GM12865 (cell line): Measurements from ENCODE around the gene ZDBF2.
"Not testable (repeated sequence)": the region's sequence is repeated elsewhere in the genome, so short reads cannot be mapped to it uniquely, and the experiment has no call there.

Experiments
- DNase-seq: peaks from one replicate; pipeline ENCODE4 v3.0.0; 2010; ENCODE audit warnings: low read depth
- H3K4me3 ChIP-seq: 2 replicates; pipeline ENCODE4 v1.5.1; 2011; ENCODE audit warnings: mild to moderate bottlenecking, low read depth, low read length, control low read depth
- CTCF ChIP-seq: IDR thresholded peaks from 2 replicates; pipeline ENCODE4 v1.5.1; 2011; ENCODE audit warnings: low read length, control low read depth, low read depth, inconsistent platforms; ENCODE audit not compliant: insufficient read depth; ENCODE audit errors: missing control alignments

ZDBF2 gene

GRCh38 chr2:206253125-206253776 is 21.2 kb upstream of the ZDBF2 start:
- TF ChIP-seq CTCF, result no peak
- no peak overlapping the region for H3K4me3 ChIP-seq
- no peak for DNase-seq

GRCh38 chr2:206253777-206254166 is 20.7 kb upstream of the ZDBF2 start:
- no peak overlapping the region for H3K4me3 ChIP-seq
- no peak for TF ChIP-seq CTCF
- no peak for DNase-seq

- DNase-seq, result no peak
- TF ChIP-seq CTCF, result no peak
- H3K4me3 ChIP-seq, result no peak overlapping the region
Observed at GRCh38 chr2:206255003-206255402, 19.5 kb upstream of the ZDBF2 start.

GRCh38 chr2:206256706-206257205 is 17.7 kb upstream of the ZDBF2 start:
- no peak overlapping the region for H3K4me3 ChIP-seq
- no peak for TF ChIP-seq CTCF
- no peak for DNase-seq

- no peak overlapping the region for H3K4me3 ChIP-seq
- no peak for DNase-seq
- TF ChIP-seq CTCF, result no peak
Observed at GRCh38 chr2:206257350-206257749, 17.1 kb upstream of the ZDBF2 start.

GRCh38 chr2:206257861-206258260 is 16.6 kb upstream of the ZDBF2 start:
- no peak for DNase-seq
- H3K4me3 ChIP-seq, result no peak overlapping the region
- no peak for TF ChIP-seq CTCF

- H3K4me3 ChIP-seq, DNase-seq: not testable (repeated sequence)
Observed at GRCh38 chr2:206258615-206259014, 15.8 kb upstream of the ZDBF2 start.
